HG02870 (cell line): ENCODE results near the gene CLEC2A.
"Not testable (repeated sequence)": the region's sequence is repeated elsewhere in the genome, so short reads cannot be mapped to it uniquely, and the experiment has no call there.

Source experiments
- ATAC-seq: cut with Tn5 transposase; IDR thresholded peaks from one replicate; pipeline ENCODE4 v1.9.1; 2021; ENCODE audit warnings: mild to moderate bottlenecking, moderate library complexity; ENCODE audit not compliant: unreplicated experiment

CLEC2A gene

DNA sequence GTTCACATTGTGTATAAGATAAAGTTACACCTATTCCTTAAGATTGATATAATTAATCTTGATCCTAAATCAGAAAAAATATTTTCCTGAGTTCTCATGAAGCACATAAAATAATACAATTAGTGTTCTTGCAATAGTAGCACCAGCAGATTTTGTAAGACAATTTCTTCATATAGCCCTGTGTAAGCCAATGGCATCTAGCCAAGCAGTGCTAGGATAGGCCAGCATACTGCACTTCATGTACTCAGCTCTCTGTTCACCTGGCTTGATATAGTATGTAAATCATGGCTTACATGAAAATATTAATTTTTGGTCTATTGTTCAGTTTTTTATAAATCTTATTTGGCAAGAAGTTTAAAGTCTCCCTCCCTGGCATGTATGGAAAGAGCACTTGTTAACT lies 49.0 kb downstream of the CLEC2A start:
- no peak for ATAC-seq

DNA sequence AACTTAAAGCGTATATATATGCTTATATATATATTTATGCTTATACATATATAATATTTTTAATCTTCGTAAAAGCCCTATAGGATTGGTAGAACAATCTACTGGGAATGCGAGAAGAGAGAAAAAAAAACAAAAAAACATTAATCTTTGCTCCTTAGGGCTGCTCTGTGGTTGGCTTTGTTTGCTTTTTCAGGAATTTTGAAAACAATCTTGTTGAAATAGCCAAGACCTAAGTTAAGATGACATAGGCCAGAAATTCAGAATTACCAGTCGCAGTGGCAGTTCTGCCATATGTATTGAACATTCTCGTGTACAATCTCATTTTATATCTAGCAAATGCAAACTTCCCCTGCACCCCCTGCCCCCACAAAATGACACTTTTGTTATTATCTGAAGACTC lies 50.2 kb downstream of the CLEC2A start:
- ATAC-seq = no peak

DNA sequence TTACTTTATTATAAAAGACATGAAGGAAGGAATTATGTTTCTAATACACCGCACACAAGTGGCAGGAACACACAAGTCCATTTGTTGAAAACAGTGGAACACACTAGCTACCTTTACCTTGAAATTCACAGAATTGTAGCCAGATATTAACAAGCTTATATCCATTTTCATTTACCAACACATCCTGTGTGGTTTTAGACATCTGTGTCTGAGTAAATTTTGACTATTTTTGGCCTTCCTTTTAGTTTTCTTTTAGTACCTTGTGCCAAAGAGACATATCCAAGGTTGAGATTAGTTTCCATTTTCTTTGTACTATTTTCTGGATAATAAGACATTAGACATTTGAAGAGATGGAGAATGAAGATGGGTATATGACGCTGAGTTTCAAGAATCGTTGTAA lies 50.9 kb downstream of the CLEC2A start, which contains the start of gene KLRF2:
TSS of gene KLRF2 (plus strand) at position 244 of the 400 bp plus-strand sequence. CDS start at position 351, 107 bp downstream.
- no peak for ATAC-seq

DNA sequence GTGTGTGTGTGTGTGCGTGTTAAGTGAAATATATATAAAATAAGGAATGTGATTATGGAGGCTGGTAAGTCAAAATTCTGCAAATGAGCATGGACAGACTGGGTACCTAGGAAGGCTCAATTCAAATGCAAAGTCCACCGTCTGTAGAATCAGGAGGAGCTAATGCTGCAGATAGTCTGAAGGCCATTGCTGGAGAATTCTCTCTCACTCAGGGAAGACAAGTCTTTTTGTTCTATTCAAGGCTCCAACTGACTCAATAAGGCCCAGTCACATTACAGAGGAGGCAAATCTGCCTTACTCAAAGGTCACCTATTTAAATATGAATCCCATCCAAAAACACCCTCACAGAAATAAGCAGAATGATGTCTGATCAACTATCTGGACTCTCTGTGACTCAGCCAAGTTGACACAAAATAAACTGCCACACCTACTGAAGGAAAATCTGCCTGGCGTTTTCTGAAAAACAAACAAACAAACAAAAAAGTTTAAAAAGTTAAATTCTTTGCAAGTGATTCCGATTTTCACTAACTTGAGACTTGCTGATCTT lies 51.6 kb downstream of the CLEC2A start:
- ATAC-seq = no peak

DNA sequence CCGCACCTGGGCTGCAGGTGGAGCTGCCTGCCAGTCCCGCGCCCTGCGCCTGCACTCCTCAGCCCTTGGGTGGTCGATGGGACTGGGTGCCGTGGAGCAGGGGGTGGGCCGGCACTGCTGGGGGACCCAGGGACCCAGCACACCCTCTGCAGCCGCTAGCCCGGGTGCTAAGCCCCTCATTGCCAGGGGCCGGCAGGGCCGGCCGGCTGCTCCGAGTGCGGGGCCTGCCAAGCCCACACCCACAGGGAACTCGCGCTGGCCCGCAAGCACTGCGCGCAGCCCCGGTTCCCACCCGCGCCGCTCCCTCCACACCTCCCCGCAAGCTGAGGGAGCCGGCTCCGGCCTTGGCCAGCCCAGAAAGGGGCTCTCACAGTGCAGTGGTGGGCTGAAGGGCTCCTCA lies 56.0 kb downstream of the CLEC2A start:
- ATAC-seq = not testable (repeated sequence)

DNA sequence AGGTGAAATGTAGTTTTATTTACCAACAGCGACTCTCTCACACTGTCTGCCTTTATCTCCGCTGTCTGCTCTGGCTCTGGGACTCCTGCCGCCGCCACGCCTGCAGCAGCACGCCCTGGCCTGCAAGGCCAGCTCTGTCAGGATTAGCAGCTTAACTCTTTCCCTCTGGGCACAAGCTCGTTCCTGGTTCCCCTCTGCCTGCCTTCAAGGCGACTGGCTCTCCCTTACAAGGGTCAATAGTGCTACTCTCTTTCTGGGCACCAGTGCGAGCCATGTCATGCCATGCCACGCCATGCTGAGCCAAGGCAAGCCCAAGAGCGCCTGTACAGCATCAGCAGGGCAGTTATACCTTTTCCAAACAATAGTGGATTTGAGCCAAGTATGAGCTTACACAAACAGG lies 59.4 kb downstream of the CLEC2A start:
- ATAC-seq = no peak

- ATAC-seq = no peak
Measured at GRCh38 chr12:9872162-9872561, 60.0 kb downstream of the CLEC2A start.

- no peak for ATAC-seq
Measured at GRCh38 chr12:9870286-9870866, 61.8 kb downstream of the CLEC2A start.

DNA sequence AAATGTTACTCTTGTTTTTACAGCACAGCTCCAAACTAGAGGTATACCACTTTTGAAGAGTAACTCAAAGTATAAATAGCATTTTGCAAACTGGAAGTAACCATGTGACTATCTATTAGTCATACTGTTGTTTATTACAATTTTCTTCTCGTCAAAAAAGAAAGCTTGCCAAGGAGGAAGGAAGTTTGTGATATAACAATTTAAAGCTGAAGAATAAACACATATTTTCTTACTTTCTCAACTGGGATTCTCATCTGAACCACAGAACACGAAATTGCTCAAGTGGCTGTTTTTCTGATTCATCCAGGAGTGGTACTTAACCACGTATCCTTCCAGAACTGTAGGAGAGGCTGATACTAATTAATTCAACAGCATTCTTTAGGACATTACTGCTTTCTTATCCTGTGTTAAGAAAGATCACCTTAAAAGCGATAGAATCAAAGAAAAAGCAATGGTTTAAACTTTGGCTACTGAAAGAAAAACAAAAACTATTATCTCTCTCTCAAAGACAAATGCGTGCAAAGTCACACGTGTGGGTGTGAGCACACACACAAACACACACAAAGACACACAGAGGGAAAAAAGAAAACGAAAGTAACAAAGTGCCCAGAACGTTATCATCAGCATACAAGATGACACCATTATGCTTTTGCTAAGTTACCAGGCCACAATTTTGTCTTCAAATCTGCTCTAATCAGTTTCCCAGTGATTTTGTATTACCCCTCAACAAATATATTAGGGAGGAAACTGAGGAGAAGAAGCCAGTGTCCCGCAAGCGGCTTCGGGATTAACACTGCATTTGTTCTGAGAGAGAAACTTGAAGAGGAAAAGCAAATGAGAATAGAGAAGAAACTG lies 62.6 kb downstream of the CLEC2A start, which contains the start of gene CLEC2B:
TSS of gene CLEC2B (minus strand) at position 48 of the 855 bp plus-strand sequence.
- ATAC-seq = no peak

- no peak for ATAC-seq
Measured at GRCh38 chr12:9868951-9869306, 63.2 kb downstream of the CLEC2A start.

DNA sequence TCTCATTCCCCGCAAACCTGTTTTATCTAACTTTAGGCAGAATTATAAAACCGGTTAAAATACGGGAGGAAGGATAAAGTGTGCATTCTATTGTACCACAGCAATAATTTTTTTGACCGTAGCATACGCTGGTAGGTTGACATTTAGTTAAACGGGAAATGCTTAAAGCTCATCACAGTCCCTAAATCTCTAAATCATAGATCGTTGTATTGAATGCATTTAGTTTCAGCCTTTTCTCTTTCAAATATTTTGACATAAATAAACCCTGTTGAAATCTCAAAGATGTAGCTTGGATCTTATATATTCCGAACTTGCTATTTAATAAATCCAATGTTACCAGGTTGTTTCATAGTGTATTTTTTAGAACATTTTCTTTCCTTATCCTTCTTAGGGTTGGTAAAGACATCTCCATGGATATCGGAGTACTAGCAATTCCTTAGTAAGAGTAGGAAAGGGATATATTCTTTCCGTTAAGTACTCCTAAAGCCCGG lies 63.8 kb downstream of the CLEC2A start:
- ATAC-seq = no peak

GRCh38 chr12:9867531-9867930 lies 64.6 kb downstream of the CLEC2A start:
- no peak for ATAC-seq

- ATAC-seq = no peak
Measured at GRCh38 chr12:9866860-9867269, 65.3 kb downstream of the CLEC2A start.

- no peak for ATAC-seq
Measured at GRCh38 chr12:9864913-9865675, 67.1 kb downstream of the CLEC2A start.
